Activated T-cell treated with anti-CD3 and anti-CD28 coated beads for 24 hours (primary cell): Measurements from ENCODE around the gene VAV1.

Experiments used
- DNase-seq: peaks from one replicate; pipeline ENCODE4 v3.0.0-alpha.2; 2020; ENCODE audit warnings: low read depth

The VAV1 gene

DNA sequence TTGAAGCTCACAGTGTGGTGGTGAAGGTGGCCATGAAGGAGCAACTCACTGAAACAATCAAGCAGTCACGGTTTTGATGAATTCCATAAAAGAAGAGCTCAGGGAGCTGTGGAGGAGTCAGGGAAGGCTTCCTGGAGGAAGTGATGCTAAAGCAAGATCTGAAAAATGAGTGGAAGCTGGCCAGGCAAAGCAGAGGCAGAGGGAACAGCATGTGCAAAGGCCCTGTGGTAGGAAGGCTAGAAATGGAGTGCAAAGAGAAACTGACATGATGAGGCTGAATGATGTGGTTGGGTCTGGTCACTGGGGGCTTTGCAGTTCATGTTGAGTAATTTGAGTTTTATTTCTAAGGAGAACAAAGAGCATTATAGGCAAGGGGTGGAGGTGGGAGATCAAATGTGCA, 121.8 kb downstream of the VAV1 start:
- no peak for DNase-seq

- no peak for DNase-seq
Measured at GRCh38 chr19:6903446-6903845, 130.9 kb downstream of the VAV1 start.

- no peak for DNase-seq
Measured at GRCh38 chr19:6906559-6907060, 134.1 kb downstream of the VAV1 start.
